GM21619 (cell line): Measurements from ENCODE around the gene KCTD17.
"Not testable (repeated sequence)": the region's sequence is repeated elsewhere in the genome, so short reads cannot be mapped to it uniquely, and the experiment has no call there.

Experiments
- ATAC-seq: cut with Tn5 transposase; IDR thresholded peaks from one replicate; pipeline ENCODE4 v1.9.1; 2021; ENCODE audit not compliant: unreplicated experiment

Gene KCTD17

GRCh38 chr22:37059876-37060449 is 8.4 kb downstream of the KCTD17 start:
- no peak for ATAC-seq

DNA sequence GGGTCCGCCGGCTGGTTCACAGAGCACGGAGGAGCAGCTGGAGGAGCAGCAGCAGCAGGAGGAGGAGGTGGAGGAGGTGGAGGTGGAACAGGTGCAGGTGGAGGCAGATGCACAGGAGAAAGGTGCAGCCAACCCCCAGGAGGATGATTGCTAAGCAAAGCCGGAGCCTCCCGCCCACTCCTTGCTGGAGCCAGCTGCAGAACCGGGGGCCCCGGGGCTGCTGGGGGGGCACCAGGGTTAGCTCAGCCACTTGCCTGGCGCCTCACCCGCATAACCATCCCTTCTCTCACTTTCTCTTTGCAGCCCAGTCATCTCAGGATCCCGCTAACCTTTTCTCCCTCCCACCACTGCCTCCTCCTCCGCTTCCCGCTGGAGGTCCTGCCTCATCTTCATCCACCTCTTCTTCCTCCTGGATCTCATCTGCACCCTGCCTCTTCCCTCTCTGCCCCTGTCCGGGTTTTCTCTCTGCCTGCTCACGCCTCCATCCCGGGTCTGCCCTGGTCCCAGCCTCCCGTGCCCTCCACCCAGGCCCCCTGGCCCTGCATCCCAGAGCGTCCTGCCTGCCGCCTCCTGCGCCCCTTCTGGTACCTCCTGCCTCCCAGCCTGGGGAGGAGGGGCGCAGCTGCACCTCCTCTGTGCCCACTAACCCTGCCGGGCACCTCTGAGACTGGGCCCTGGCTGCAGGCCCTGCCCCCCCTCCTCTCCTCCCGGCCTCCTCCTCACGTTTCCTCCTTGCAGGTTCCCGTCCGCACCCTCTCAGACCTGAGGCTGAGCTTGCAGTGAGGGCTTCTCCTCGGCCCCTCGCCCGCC is 9.5 kb downstream of the KCTD17 start:
- ATAC-seq: no peak

GRCh38 chr22:37061611-37062375 is 10.3 kb downstream of the KCTD17 start:
- ATAC-seq: no peak

GRCh38 chr22:37062376-37062675 is 10.8 kb downstream of the KCTD17 start:
- no peak for ATAC-seq

- no peak for ATAC-seq
Measured at GRCh38 chr22:37062702-37063381, 11.3 kb downstream of the KCTD17 start.

GRCh38 chr22:37063431-37064420 is 12.2 kb downstream of the KCTD17 start:
- ATAC-seq: no peak

DNA sequence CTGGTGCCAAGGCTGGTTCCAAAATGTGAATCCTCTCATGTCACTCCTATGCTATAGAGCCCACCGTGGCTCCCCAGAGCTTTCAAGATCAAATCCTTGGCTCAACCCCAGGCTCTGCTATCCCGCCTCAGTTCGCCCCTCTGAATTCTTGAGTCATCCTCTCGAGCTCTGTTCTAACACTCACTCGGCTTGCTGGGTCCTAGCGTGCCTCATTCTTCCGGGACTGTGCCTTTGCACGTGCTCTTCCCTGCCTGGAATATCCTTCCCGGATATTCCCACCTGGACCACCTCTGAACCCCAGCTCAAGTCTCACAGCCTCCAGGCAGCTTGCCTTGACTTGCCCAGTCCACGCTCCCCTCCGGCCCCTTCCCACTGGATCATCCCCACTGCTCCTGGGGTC is 13.0 kb downstream of the KCTD17 start:
- no peak for ATAC-seq

DNA sequence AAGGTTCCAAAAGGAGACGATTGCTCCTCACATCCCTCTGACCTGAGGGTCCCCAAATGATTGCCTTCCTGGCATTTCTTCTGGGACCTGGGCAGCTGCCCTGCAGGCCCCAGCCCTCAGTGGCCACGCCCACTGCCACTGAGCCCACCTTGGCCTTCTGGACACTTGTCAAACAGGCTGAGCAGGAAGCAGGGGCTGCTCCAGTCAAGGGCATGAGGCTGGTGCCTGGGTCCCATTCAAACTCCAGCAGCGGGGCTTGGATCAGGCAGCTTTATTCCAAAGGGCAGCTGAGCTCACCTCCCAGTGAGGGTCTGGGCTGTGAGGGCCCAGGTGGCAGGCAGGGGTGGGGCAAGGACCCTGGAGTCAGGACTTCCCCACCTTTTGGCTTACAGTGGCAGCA is 13.6 kb downstream of the KCTD17 start:
- ATAC-seq: no peak

DNA sequence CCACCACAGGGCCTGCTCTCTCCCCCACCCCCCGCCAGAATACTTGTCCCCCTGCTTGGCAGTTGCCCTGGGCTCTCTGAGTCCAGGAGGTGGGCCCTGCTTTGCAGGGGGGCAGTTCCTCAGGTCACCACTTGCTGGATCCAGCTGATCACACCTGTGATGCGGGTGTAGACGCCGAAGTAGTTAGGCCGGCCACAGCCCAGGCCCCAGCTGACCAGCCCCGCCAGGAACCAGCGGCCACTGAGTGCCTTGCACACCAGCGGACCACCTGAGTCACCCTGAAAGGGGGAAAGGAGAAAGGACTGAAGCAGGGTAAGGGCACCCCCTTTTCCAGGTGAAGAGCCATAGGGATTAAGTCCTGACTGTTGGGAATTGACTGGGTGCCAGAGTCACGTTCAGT is 14.4 kb downstream of the KCTD17 start:
- no peak for ATAC-seq

DNA sequence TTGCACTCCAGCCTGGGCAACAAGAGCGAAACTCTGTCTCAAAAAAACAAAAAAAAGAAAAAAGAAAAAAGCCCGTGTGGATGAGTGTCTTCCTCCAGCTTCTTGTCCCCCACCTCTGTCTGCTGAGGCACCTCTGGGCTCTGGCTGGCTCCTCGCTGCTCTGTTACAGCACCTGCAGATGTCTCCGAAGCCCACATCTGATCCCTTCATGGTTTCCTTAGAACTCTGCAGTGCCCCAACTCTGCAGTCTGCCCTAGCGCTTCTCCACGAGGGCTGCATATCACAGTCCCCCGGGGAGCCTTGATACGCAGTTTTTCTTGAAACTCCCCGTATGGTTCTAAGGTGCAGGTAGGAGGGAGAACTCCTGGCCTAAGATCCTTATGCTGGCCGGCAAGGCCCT is 15.9 kb downstream of the KCTD17 start:
- ATAC-seq: no peak

GRCh38 chr22:37068859-37069258 is 17.3 kb downstream of the KCTD17 start:
- ATAC-seq: no peak

- no peak for ATAC-seq
Measured at GRCh38 chr22:37069319-37069718, 17.8 kb downstream of the KCTD17 start.

DNA sequence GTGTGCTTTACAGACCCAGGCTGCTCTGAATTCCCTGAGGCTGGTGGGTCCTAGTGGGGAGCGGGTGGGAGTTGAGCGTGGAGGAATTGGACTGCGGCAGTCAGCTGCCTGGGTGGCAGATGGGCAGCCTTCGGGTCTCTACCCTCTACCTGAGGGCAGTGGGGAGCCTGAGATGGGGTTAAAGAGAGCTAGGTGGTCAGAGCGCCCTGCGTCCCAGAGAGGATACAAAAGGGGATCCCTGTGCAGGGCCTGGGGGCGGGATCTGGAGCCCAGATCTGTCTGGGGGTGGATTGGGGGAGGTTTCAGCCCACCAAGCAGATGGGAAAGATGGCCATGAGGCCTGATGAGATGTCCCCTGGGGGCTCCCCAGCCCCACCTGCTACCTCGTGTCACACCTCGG is 18.2 kb downstream of the KCTD17 start:
- ATAC-seq: no peak

GRCh38 chr22:37070334-37070733 is 18.8 kb downstream of the KCTD17 start:
- no peak for ATAC-seq

DNA sequence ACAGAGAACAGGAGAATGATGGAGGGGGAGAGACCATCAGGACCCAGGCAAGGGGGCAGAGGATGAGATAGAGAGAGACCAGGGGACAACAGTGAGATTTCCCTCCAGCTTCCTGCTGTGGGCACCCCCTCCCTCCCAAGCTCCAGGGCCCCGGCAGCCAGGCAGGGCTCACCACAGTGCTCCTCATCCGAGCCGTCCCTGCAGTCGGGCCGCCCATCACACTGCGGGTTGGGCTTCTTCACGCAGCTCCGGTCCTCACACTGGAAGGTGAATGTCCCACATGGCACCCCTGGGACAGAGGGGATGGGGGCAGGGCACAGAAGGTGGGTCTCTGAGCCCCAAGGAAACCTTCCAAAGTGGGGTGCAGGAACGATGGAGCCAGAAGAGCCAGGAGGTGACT is 19.2 kb downstream of the KCTD17 start:
- no peak for ATAC-seq

- ATAC-seq: not testable (repeated sequence)
Measured at GRCh38 chr22:37071850-37072592, 20.5 kb downstream of the KCTD17 start.

- ATAC-seq: no peak
Measured at GRCh38 chr22:37072673-37073072, 21.1 kb downstream of the KCTD17 start.

DNA sequence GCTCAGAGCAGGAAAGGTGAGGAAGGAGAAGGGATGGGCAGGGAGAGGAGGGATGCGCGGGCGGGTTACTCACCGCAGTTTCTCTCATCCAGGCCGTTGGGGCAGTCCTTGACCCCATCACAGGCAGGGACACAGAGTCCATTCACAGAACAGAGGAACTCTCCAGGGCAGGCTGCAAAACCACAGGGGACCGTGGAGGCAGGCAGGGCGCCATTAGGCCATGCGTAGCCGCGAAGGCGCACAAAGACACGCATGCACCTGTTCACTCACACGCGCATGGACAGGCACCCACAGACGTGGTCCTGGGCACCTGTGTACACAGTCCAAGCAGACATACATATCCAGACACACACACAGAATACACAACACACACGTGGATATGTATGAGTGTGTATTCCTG is 23.0 kb downstream of the KCTD17 start:
- ATAC-seq: no peak

GRCh38 chr22:37075046-37075445 is 23.5 kb downstream of the KCTD17 start:
- no peak for ATAC-seq
